HG03108 (cell line): Measurements from ENCODE around the gene CD52.

Experiments used
- ATAC-seq: cut with Tn5 transposase; IDR thresholded peaks from one replicate; pipeline ENCODE4 v1.9.1; 2021; ENCODE audit warnings: moderate library complexity; ENCODE audit not compliant: unreplicated experiment

CD52 gene

GRCh38 chr1:26317612-26318337 is at the start of gene CD52:
CD52 (plus strand) TSS chr1:26317958; CDS start chr1:26318018, 60 bp downstream.
- ATAC-seq, result peak; percentile 30

DNA sequence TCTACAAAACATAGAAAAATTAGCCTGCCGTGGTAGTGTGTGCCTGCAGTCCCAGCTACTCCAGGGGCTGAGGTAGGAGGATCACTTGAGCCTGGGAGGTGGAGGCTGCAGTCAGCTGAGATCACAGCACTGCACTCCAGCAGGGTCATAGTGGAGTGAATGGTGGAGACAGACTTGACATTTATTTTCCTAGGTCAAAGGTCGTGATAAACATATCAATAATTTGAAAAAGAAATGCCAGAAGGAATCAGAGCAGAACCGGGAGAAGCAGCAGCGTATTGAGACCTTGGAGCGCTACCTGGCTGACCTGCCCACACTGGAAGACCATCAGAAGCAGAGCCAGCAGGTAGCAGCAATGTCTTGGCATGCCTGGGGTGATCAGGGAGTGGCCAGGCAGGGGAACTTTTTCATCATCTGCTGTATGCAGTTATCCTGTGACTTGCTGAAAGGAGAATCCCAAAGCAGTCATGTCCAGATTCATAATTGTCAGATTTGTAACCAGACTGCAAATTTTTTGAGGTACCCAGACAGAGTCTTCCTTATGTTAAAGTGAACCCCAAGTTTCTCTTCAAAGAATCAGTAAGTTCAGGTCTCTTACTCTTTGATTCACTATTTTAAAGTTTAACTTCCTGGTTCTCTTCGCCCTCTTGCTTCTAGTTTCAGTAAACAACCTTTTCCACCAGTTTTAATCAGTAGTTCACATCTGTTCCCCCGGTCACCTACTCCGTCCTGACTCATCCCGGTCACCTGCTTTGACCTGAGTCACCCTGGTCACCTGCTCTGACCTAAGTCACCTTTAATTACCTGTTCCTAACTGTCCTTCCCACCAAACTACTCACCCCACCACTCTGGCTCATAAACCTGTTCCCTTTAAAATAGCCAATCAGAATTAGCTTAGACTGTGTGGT is 49.2 kb upstream of the CD52 start:
- ATAC-seq, result no peak

- ATAC-seq, result no peak
Observed at GRCh38 chr1:26269198-26269550, 48.6 kb upstream of the CD52 start.

DNA sequence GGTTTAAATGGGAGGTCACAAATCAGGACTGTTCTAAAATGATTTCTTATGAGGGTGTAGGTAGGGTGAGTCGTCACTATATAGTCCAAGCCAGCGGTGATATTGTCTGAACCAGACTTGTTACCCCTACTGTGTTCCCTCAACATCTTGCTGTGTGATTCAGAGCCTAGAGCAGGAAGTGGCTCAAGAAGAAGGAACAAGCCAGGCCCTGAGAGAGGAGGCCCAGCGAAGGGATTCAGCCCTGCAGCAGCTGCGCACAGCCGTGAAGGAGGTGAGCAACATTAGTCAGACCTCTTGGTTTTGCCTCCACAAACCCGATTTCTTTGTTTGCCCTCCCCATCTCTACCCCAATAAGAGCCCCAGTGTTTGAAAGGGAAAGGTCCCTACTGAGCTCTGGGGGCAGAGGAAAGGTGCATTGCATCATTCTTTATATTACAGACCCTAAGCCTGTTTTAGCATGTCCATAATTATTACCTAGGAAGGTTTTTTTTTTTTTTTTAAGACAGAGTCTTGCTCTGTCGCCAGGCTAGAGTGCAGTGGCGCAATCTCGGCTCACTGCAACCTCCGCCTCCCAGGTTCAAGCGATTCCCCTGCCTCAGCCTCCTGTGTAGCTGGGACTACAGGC is 42.8 kb upstream of the CD52 start:
- no peak for ATAC-seq

DNA sequence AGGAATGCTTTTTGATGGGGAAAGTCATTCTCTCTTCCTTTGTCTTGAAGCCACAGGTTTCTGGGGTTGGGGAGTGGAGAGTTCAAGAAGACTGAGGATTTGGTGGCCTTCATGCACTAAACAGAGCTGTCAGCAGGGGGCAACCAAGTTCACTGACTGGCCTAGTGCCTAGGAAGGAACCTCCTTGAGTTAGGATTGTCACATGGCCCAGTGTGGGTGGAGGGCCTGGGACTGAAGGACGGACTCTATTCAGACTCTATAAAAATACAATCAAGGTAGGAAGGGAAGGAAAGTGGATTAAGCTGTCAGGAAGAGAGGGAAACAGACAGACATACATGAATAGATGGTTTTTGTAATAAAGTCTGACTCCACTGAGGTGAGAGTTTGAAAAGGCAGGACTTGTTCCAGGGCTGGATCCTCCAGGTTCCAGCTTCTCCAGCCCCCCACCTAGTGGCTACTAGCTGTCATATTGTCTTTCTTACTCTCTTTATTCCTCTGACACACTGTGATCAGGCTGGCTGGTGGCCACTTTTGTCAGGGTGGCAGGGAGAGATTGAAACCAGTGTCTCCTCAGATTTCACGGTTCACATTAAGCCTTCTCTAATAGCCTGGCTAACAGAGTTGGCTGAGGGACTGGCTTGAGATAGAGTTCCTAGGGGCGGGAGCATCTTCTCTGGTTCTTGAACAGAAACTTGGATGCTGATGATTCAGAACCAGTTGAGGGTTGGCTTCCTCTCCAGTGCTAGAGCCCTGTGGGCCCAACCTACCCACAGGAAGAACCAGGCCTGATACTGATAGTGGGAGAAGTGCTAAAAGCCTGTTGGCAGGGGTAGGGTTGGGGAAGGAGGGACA is 42.0 kb upstream of the CD52 start:
- peak; percentile 31 for ATAC-seq

- ATAC-seq, result no peak
Observed at GRCh38 chr1:26276432-26276838, 41.3 kb upstream of the CD52 start.

DNA sequence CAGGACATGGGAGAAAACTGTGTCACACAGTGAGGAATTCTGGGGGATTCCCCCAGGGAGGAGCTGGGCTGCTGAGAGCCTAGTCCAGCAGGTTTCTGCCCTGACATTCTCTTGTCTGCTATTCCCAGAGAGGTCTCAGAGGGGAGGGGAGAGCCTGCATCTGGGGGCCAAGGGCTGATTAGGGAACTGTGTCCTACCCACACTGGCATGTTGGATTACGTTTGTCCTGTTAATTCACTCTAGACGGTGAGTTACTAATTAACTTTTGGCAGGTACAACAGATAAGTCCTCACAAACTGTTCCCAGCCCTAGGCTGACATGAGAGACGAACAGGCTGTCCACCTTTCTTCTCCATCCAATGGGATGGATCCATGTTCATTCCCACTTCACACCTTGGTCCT is 40.5 kb upstream of the CD52 start:
- ATAC-seq, result no peak

DNA sequence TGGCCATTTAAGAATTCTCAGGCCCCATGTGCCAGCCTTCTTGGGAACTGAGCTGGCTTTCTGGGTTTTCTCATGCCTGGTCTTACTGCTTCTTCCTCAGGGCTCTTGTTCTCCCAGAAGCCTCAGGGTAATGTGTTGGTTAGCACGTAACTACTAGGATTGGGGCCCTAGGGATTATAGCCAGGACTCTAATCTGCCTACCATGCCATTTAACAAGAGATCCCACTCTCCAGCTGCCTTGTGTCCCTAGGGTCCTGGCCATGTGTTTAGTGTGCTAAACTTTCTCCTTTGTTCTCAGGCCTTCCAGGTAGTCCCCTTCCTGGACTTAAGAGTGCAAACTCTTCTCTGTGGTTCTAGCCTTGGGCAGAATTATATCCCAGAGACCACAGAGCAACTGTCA is 40.0 kb upstream of the CD52 start:
- no peak for ATAC-seq

DNA sequence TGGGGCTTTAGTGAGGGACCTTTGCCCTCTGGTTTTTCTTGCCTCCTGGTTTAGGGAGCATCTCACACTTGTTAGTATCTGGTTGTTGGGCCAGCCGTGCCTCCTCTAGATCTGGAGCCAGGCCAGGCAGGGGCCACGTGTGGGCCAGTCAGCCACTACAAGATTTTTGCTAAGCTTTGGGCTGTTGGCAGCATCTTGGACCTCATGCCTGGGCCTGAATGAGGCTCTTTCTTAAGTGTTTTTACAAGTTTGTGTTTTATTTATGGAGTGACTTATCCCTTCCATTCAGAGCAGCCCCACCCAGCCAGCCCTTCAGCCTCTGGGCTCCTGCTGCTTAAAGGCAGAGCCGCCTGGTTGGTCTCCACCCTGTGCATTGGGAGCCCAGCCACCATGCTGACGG is 39.5 kb upstream of the CD52 start:
- no peak for ATAC-seq

DNA sequence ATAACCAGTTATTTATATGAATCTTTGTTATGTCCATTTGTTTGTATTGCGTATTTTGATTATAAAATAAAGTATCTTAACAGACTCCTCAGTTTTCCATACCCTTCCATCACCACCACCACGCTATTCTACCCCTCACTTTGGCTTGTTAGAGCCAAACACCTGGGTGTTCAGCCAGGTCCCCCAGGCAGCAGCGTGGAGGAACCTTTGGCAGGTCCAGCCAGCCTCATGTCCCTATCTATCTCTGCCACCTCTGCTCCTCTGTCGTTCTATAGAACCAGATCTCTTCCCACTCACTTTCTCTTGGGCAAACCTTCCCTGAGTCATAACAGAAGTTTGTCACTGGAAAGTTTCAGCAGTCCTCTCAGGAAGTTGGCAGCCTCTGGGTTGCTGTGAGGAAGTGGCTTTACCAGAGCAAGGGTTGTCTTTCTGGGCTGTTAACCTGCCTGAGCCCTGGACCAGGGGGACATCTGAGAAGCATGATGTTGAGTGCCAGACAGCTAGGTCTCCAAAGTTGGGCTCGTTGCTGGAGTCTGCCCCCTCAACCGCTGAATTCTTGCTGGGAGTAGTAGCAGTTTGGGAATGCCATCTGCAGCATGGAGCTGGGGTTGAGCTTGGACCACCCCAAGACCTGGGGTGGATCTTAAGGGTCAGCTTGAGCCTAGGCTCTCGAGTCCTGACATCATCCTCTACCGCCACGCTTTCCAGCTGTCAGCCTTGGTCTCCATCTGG is 38.9 kb upstream of the CD52 start:
- ATAC-seq, result no peak

GRCh38 chr1:26279456-26280332 is 38.1 kb upstream of the CD52 start, which contains the start of gene SH3BGRL3:
SH3BGRL3 (plus strand) TSS chr1:26280086; CDS start chr1:26280156, 70 bp downstream.
- peak; percentile 55 for ATAC-seq

GRCh38 chr1:26280333-26281042 is 37.3 kb upstream of the CD52 start:
- no peak for ATAC-seq

DNA sequence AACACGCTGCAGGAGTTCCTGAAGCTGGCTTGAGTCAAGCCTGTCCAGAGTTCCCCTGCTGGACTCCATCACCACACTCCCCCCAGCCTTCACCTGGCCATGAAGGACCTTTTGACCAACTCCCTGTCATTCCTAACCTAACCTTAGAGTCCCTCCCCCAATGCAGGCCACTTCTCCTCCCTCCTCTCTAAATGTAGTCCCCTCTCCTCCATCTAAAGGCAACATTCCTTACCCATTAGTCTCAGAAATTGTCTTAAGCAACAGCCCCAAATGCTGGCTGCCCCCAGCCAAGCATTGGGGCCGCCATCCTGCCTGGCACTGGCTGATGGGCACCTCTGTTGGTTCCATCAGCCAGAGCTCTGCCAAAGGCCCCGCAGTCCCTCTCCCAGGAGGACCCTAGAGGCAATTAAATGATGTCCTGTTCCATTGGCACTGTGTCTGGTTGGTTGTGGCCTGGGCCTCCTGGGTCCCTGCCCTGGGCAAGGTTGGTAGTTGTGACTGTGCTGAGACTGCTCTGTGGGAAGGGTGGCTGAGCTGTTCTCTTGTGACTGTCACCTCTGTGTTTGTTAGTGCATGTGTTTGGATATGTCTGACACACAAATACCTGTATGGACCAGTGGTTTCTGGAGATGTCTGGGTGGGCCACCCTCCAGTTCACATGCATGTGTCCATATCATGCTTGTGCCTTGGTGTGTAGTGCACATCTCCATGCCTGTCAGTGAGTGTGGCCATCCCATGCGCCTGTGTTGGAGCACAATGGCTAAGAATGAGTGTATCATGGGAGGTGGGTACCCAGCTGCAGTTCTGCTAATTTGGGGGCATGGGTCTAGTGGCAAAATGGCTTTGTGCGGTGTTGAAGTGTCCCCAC is 36.4 kb upstream of the CD52 start:
- no peak for ATAC-seq

DNA sequence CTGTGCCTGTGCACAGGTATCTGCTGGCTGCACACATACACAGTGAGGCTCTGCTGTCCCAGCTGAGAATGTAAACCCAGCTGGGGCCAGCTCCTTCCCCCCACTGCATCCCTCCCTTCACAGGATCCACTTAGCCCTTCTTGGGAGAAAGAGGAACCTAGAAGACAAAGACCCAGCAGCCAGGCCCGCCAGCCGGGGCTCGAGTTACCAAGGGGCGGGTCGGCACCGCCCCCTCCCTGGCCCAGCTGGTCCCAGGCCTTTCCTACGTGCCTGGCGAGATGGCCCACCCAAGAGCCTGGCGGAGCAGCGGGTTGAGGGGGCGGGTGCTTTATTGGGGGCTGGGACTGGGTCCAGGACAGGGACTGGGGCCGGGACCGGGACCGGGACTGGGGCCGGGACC is 35.8 kb upstream of the CD52 start:
- ATAC-seq, result no peak

GRCh38 chr1:26282401-26282918 is 35.3 kb upstream of the CD52 start:
- ATAC-seq, result no peak

DNA sequence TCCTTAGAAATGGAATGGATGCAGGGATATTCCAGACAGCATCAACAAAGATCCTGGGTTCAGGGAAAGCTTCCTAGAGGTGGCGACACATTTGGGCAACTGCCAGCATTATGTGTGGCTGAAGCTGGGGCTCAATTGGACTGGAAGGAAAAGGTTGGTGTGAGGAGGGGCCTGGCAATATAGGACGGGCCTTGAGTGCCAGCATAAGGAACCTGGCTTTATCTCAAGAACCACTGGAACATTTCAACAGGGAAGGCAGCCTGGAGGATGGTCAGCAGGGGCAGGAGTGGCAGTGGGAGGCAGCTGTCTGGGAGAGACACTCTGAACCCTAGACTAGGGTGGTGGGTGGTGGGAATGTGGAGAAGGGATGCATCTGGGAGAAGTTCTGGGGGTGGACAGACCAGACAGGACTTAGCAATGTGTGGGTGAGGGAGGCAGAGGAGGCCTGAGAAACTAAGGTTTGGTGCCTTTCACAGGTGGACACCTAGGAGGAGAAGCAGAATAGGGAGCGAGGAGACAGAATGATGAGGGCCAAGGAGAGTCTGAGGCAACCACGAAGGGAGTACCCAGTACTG is 34.4 kb upstream of the CD52 start:
- no peak for ATAC-seq
